ENCODE measurements around the gene TRABD.

Gene TRABD

GRCh38 chr22:50208939-50209892, 23.5 kb downstream of the TRABD start:
- Mint-ChIP-seq H3K27ac (peak overlapping the region; percentile 80), H3K9me3 (no peaks in the 10 kb centered on the region), H3K36me3 (ENCODE audit: low read depth) (peaks cover 37% of the 10 kb centered on the region), H3K27me3 (no peaks in the 10 kb centered on the region), H3K4me3 (no peak overlapping the region), H3K4me1 (ENCODE audit: low read depth) (peaks cover 26% of the 10 kb centered on the region)

- Mint-ChIP-seq H3K4me3 (no peak overlapping the region), H3K9me3 (no peaks in the 10 kb centered on the region), H3K27ac (peak overlapping the region; percentile 80), H3K36me3 (ENCODE audit: low read depth) (peaks cover 36% of the 10 kb centered on the region), H3K27me3 (no peaks in the 10 kb centered on the region), H3K4me1 (ENCODE audit: low read depth) (peaks cover 21% of the 10 kb centered on the region)
Observed at GRCh38 chr22:50209893-50210292, 24.2 kb downstream of the TRABD start.

GRCh38 chr22:50210378-50211139, 24.8 kb downstream of the TRABD start:
- H3K27ac Mint-ChIP-seq: no peak overlapping the region
- no peaks in the 10 kb centered on the region for H3K9me3 Mint-ChIP-seq
- no peak overlapping the region for H3K4me3 Mint-ChIP-seq
- peaks cover 20% of the 10 kb centered on the region for H3K4me1 Mint-ChIP-seq (ENCODE audit: low read depth)
- H3K36me3 Mint-ChIP-seq (ENCODE audit: low read depth): peaks cover 34% of the 10 kb centered on the region
- no peaks in the 10 kb centered on the region for H3K27me3 Mint-ChIP-seq

- H3K9me3 Mint-ChIP-seq: no peaks in the 10 kb centered on the region
- no peak overlapping the region for H3K27ac Mint-ChIP-seq
- H3K36me3 Mint-ChIP-seq (ENCODE audit: low read depth): peaks cover 34% of the 10 kb centered on the region
- peaks cover 20% of the 10 kb centered on the region for H3K4me1 Mint-ChIP-seq (ENCODE audit: low read depth)
- no peaks in the 10 kb centered on the region for H3K27me3 Mint-ChIP-seq
- H3K4me3 Mint-ChIP-seq: no peak overlapping the region
Observed at GRCh38 chr22:50211147-50211546, 25.4 kb downstream of the TRABD start.

- H3K36me3 Mint-ChIP-seq (ENCODE audit: low read depth): peaks cover 39% of the 10 kb centered on the region
- H3K4me1 Mint-ChIP-seq (ENCODE audit: low read depth): peaks cover 13% of the 10 kb centered on the region
- H3K27me3 Mint-ChIP-seq: no peaks in the 10 kb centered on the region
- no peaks in the 10 kb centered on the region for H3K9me3 Mint-ChIP-seq
- H3K4me3 Mint-ChIP-seq: no peak overlapping the region
- H3K27ac Mint-ChIP-seq: no peak overlapping the region
Observed at GRCh38 chr22:50213263-50213662, 27.6 kb downstream of the TRABD start.

- H3K4me1 Mint-ChIP-seq (ENCODE audit: low read depth): peaks cover 8% of the 10 kb centered on the region
- no peaks in the 10 kb centered on the region for H3K27me3 Mint-ChIP-seq
- H3K36me3 Mint-ChIP-seq (ENCODE audit: low read depth): peaks cover 34% of the 10 kb centered on the region
- H3K4me3 Mint-ChIP-seq: no peak overlapping the region
- H3K27ac Mint-ChIP-seq: no peak overlapping the region
- H3K9me3 Mint-ChIP-seq: no peaks in the 10 kb centered on the region
Observed at GRCh38 chr22:50215297-50216054, 29.8 kb downstream of the TRABD start.

- Mint-ChIP-seq H3K27ac (no peak overlapping the region), H3K4me3 (no peak overlapping the region), H3K4me1 (ENCODE audit: low read depth) (peaks cover 5% of the 10 kb centered on the region), H3K27me3 (no peaks in the 10 kb centered on the region), H3K36me3 (ENCODE audit: low read depth) (peaks cover 31% of the 10 kb centered on the region), H3K9me3 (no peaks in the 10 kb centered on the region)
Observed at GRCh38 chr22:50216055-50216683, 30.5 kb downstream of the TRABD start.

GRCh38 chr22:50216684-50217520, 31.2 kb downstream of the TRABD start:
- Mint-ChIP-seq H3K36me3 (ENCODE audit: low read depth) (peaks cover 28% of the 10 kb centered on the region), H3K9me3 (no peaks in the 10 kb centered on the region), H3K27ac (no peak overlapping the region), H3K4me3 (no peak overlapping the region), H3K27me3 (no peaks in the 10 kb centered on the region), H3K4me1 (ENCODE audit: low read depth) (peaks cover 3% of the 10 kb centered on the region)

GRCh38 chr22:50217543-50218152, 31.9 kb downstream of the TRABD start:
- Mint-ChIP-seq H3K4me3 (no peak overlapping the region), H3K9me3 (no peaks in the 10 kb centered on the region), H3K27me3 (no peaks in the 10 kb centered on the region), H3K27ac (no peak overlapping the region), H3K36me3 (ENCODE audit: low read depth) (peaks cover 20% of the 10 kb centered on the region), H3K4me1 (ENCODE audit: low read depth) (peaks cover 3% of the 10 kb centered on the region)

- Mint-ChIP-seq H3K9me3 (no peaks in the 10 kb centered on the region), H3K4me3 (no peak overlapping the region), H3K27me3 (no peaks in the 10 kb centered on the region), H3K36me3 (ENCODE audit: low read depth) (peaks cover 23% of the 10 kb centered on the region), H3K27ac (no peak overlapping the region), H3K4me1 (ENCODE audit: low read depth) (peaks cover 3% of the 10 kb centered on the region)
Observed at GRCh38 chr22:50218153-50218995, 32.7 kb downstream of the TRABD start.

GRCh38 chr22:50218996-50219727, 33.4 kb downstream of the TRABD start:
- H3K36me3 Mint-ChIP-seq (ENCODE audit: low read depth): peaks cover 23% of the 10 kb centered on the region
- no peaks in the 10 kb centered on the region for H3K9me3 Mint-ChIP-seq
- no peaks in the 10 kb centered on the region for H3K27me3 Mint-ChIP-seq

More at GRCh38 chr22:50218996-50219727, 33.4 kb downstream of the TRABD start:
- H3K4me1 Mint-ChIP-seq (ENCODE audit: low read depth): no peaks in the 10 kb centered on the region
- H3K4me3 Mint-ChIP-seq: no peak overlapping the region
- H3K27ac Mint-ChIP-seq: no peak overlapping the region

Measured in stimulated activated naive CD8-positive, alpha-beta T cell treated with anti-CD3 and anti-CD28 coated beads, Interleukin-15, Interleukin-2, amounts not matched to agents 100 ng/mL and 50 ng/mL, for 24 hours (primary cell).